ENCODE results near the gene AUTS2. TPM values are rescaled to one million over a fixed set of nuclear protein-coding genes. Genes with fewer than 3 reads are reported as not detected.

Gene AUTS2
- total and polyA plus RNA-seq, 2 donors (not counting 1 experiment from before 2014, with no cell fraction given) = 0.60 to 9.1 TPM

DNA sequence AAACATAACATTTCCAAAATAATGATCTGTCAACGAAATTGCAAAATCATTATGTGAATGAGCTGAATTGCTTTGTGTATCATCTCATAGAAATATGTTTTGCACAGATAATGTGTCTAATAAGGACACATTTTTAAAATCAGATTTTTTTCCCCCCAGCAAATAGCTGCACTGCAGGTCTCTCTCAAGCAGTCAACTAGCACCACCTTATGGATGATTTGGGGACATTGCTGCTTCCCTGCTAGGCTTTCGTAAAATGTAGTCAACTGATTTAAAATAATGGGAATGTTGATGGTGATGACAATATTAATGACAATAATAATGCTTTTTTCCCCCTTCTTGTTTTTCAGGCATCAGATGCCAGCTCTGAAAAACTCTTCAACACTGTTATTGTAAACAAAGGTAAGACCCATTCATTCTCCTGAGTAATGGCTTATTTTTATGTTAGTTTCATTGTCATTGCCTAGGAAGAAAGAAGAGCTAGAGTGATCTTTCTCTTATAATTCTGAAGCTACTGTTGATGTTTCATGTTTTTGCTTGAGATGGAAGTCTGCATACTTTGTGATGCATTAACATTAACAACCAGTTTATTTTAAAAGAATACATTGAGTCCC, 1100.1 kb downstream of the AUTS2 start:
- peaks cover 4% of the 10 kb centered on the region for H3K79me2 ChIP-seq (ENCODE audit: control insufficient read depth, insufficient read depth, low read length)
- H3K36me3 ChIP-seq (ENCODE audit: control insufficient read depth, insufficient read depth, low read length) = no peaks in the 10 kb centered on the region
- H3K9me3 ChIP-seq (ENCODE audit: control insufficient read depth, insufficient read depth, low read depth, low read length) = no peaks in the 10 kb centered on the region
- peak; percentile 57 to 81 for DNase-seq (ENCODE audit: low read depth in 2 of 2)
- H3K9ac ChIP-seq (ENCODE audit: insufficient read depth, low read length) = no peak overlapping the region
- H3K27ac ChIP-seq (ENCODE audit: insufficient read depth, low read length) = no peak overlapping the region
- no peaks in the 10 kb centered on the region for H3K4me1 ChIP-seq (ENCODE audit: control insufficient read depth, extremely low read depth, insufficient read depth, low read length)
- TF ChIP-seq, protein P1, sequence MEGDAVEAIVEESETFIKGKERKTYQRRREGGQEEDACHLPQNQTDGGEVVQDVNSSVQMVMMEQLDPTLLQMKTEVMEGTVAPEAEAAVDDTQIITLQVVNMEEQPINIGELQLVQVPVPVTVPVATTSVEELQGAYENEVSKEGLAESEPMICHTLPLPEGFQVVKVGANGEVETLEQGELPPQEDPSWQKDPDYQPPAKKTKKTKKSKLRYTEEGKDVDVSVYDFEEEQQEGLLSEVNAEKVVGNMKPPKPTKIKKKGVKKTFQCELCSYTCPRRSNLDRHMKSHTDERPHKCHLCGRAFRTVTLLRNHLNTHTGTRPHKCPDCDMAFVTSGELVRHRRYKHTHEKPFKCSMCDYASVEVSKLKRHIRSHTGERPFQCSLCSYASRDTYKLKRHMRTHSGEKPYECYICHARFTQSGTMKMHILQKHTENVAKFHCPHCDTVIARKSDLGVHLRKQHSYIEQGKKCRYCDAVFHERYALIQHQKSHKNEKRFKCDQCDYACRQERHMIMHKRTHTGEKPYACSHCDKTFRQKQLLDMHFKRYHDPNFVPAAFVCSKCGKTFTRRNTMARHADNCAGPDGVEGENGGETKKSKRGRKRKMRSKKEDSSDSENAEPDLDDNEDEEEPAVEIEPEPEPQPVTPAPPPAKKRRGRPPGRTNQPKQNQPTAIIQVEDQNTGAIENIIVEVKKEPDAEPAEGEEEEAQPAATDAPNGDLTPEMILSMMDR (conservative IDR thresholded peaks at IDR 0.05 in 1 of 2, IDR thresholded peaks at IDR 0.05 in 1 of 2; ENCODE audit: low read depth in 1 of 2, low read length in 2 of 2) = peak; percentile 91 to 93
- no peak for TF ChIP-seq EZH2 (IDR thresholded peaks at IDR 0.05; ENCODE audit: low read length, missing control alignments)
- H2AFZ ChIP-seq (ENCODE audit: low read length) = no peak overlapping the region
- no peaks in the 10 kb centered on the region for H3K27me3 ChIP-seq (ENCODE audit: control insufficient read depth, insufficient read depth, low read length)
- no peaks in the 10 kb centered on the region for H4K20me1 ChIP-seq (ENCODE audit: control insufficient read depth, extremely low read depth, insufficient read depth, low read length)
- H3K4me3 ChIP-seq (replicated peaks in 1 of 4; ENCODE audit: control extremely low read depth in 1 of 4, insufficient read depth in 1 of 4, low read depth in 3 of 4, low read length in 4 of 4) = no peak overlapping the region
- no peak overlapping the region for H3K4me2 ChIP-seq (ENCODE audit: extremely low read depth, insufficient read depth, low read length)

DNA sequence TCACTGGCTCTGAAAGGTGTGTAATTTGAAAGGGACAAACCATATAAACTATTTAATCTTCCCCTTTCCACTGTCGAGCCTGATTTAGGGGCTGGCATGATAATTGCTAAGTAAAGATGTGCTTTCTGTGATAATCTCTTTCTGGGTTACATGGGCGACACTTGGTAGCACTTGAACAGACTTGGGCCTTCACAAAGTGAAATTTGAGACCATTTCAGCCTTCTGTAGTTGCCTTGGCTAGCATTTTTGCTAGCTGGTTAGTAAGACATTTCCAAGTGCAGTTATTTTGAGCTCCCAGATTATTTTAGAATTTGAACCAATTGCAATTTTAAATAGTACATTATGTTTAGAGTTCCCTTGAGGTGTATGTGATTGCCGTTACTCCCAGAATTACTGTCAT, 1101.0 kb downstream of the AUTS2 start:
- Histone ChIP-seq H4K20me1 (ENCODE audit: control insufficient read depth, extremely low read depth, insufficient read depth, low read length) (no peaks in the 10 kb centered on the region), H3K36me3 (ENCODE audit: control insufficient read depth, insufficient read depth, low read length) (no peaks in the 10 kb centered on the region), H3K27ac (ENCODE audit: insufficient read depth, low read length) (no peak overlapping the region), H3K4me2 (ENCODE audit: extremely low read depth, insufficient read depth, low read length) (no peak overlapping the region), H2AFZ (ENCODE audit: low read length) (no peak overlapping the region), H3K79me2 (ENCODE audit: control insufficient read depth, insufficient read depth, low read length) (peaks cover 4% of the 10 kb centered on the region), H3K27me3 (ENCODE audit: control insufficient read depth, insufficient read depth, low read length) (no peaks in the 10 kb centered on the region), H3K4me1 (ENCODE audit: control insufficient read depth, extremely low read depth, insufficient read depth, low read length) (no peaks in the 10 kb centered on the region), H3K4me3 (replicated peaks in 1 of 4; ENCODE audit: control extremely low read depth in 1 of 4, insufficient read depth in 1 of 4, low read depth in 3 of 4, low read length in 4 of 4) (no peak overlapping the region), H3K9me3 (ENCODE audit: control insufficient read depth, insufficient read depth, low read depth, low read length) (no peaks in the 10 kb centered on the region), H3K9ac (ENCODE audit: insufficient read depth, low read length) (no peak overlapping the region)
- no peak for TF ChIP-seq EZH2 (IDR thresholded peaks at IDR 0.05; ENCODE audit: low read length, missing control alignments)
- TF ChIP-seq, protein P1 (conservative IDR thresholded peaks at IDR 0.05 in 1 of 2, IDR thresholded peaks at IDR 0.05 in 1 of 2; ENCODE audit: low read depth in 1 of 2, low read length in 2 of 2) = no peak
- DNase-seq (ENCODE audit: low read depth in 2 of 2) = no peak

DNA sequence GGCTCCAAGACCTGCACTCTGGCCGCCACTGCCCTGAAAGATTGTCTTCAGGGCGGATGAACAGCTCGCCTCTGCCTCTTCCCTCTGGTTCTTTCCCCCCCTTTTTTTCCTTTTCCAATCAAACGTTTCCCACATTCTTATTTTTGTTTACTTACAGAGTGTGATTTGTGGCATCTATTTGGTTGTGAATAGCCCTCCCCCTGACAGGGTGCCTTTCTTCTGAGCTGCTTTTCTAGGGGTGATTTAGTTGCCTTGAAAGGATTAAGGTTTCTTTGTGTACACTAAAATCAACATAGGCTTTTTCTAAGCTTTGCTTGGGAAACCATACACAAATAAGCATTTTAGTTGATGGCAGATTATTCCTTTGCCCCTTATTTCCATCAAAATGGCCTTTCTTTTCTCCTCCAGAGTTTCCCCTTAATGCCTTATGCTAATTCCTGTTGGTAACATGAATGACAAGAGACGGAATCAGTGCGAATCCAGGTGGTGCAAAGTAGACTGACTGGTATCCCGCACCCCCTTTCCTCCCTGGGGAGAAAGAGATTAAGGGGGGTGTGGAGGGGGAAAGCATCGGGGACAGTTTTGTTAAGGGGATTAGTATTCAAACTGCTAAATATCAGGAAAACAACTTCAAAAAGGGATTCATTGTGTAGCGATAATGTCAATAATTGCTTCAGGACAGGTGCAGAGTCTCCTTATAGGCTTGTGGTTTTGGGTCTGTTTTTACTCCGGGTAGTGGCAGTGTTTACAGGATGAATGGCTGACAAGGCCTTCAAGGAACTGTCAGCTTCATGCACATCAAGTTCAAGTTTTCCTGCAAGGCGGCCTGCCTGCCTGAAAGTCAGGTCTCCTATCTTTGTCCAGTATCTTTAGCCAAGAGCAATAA, 1102.0 kb downstream of the AUTS2 start:
- Histone ChIP-seq H3K79me2 (ENCODE audit: control insufficient read depth, insufficient read depth, low read length) (peaks cover 4% of the 10 kb centered on the region), H2AFZ (ENCODE audit: low read length) (no peak overlapping the region), H3K36me3 (ENCODE audit: control insufficient read depth, insufficient read depth, low read length) (no peaks in the 10 kb centered on the region), H3K4me2 (ENCODE audit: extremely low read depth, insufficient read depth, low read length) (no peak overlapping the region), H4K20me1 (ENCODE audit: control insufficient read depth, extremely low read depth, insufficient read depth, low read length) (no peaks in the 10 kb centered on the region), H3K9ac (ENCODE audit: insufficient read depth, low read length) (no peak overlapping the region), H3K4me1 (ENCODE audit: control insufficient read depth, extremely low read depth, insufficient read depth, low read length) (no peaks in the 10 kb centered on the region), H3K9me3 (ENCODE audit: control insufficient read depth, insufficient read depth, low read depth, low read length) (no peaks in the 10 kb centered on the region), H3K27me3 (ENCODE audit: control insufficient read depth, insufficient read depth, low read length) (no peaks in the 10 kb centered on the region), H3K27ac (ENCODE audit: insufficient read depth, low read length) (no peak overlapping the region), H3K4me3 (replicated peaks in 1 of 4; ENCODE audit: control extremely low read depth in 1 of 4, insufficient read depth in 1 of 4, low read depth in 3 of 4, low read length in 4 of 4) (no peak overlapping the region)
- no peak for DNase-seq (ENCODE audit: low read depth in 2 of 2)
- TF ChIP-seq, protein P1 (conservative IDR thresholded peaks at IDR 0.05 in 1 of 2, IDR thresholded peaks at IDR 0.05 in 1 of 2; ENCODE audit: low read depth in 1 of 2, low read length in 2 of 2) = no peak
- TF ChIP-seq EZH2 (IDR thresholded peaks at IDR 0.05; ENCODE audit: low read length, missing control alignments) = no peak
